Measurements from ENCODE around the gene NAT10.

The NAT10 gene

GRCh38 chr11:34111722-34112270 lies 6.4 kb downstream of the NAT10 start:
- DNase-seq, result no peak

- no peak for DNase-seq
Observed at GRCh38 chr11:34114014-34114413, 8.6 kb downstream of the NAT10 start.

- DNase-seq, result no peak
Observed at GRCh38 chr11:34114471-34114870, 9.0 kb downstream of the NAT10 start.

- DNase-seq, result no peak
Observed at GRCh38 chr11:34120651-34121050, 15.2 kb downstream of the NAT10 start.

GRCh38 chr11:34124885-34125668 lies 19.6 kb downstream of the NAT10 start:
- DNase-seq, result no peak

GRCh38 chr11:34126959-34127848 lies 21.8 kb downstream of the NAT10 start:
- no peak for DNase-seq

- DNase-seq, result no peak
Observed at GRCh38 chr11:34128824-34129223, 23.4 kb downstream of the NAT10 start.

GRCh38 chr11:34132261-34132965 lies 27.0 kb downstream of the NAT10 start:
- DNase-seq, result no peak

GRCh38 chr11:34134765-34135164 lies 29.3 kb downstream of the NAT10 start:
- no peak for DNase-seq

- DNase-seq, result no peak
Observed at GRCh38 chr11:34135439-34135838, 30.0 kb downstream of the NAT10 start.

- DNase-seq, result no peak
Observed at GRCh38 chr11:34136420-34136819, 31.0 kb downstream of the NAT10 start.

GRCh38 chr11:34139346-34139745 lies 33.9 kb downstream of the NAT10 start:
- DNase-seq, result no peak

- DNase-seq, result no peak
Observed at GRCh38 chr11:34140149-34140548, 34.7 kb downstream of the NAT10 start.

- DNase-seq, result no peak
Observed at GRCh38 chr11:34143048-34143447, 37.6 kb downstream of the NAT10 start.

- no peak for DNase-seq
Observed at GRCh38 chr11:34145073-34145472, 39.6 kb downstream of the NAT10 start.

GRCh38 chr11:34145847-34146381 lies 40.5 kb downstream of the NAT10 start:
- no peak for DNase-seq

- no peak for DNase-seq
Observed at GRCh38 chr11:34146411-34146810, 41.0 kb downstream of the NAT10 start.

GRCh38 chr11:34146866-34147265 lies 41.4 kb downstream of the NAT10 start:
- DNase-seq, result no peak

GRCh38 chr11:34147581-34147980 lies 42.2 kb downstream of the NAT10 start:
- DNase-seq, result no peak

- no peak for DNase-seq
Observed at GRCh38 chr11:34148504-34149165, 43.2 kb downstream of the NAT10 start.

- DNase-seq, result no peak
Observed at GRCh38 chr11:34149274-34149673, 43.8 kb downstream of the NAT10 start.

GRCh38 chr11:34149786-34150185 lies 44.4 kb downstream of the NAT10 start:
- DNase-seq, result no peak
